Hypothalamus (tissue), 51 donors: Measurements from ENCODE around the gene SPINK6.

Source experiments
- DNase-seq, 51 donors: peaks; one replicate each; lab custom pipeline; 2025; lab: John Stamatoyannopoulos, UW

Gene SPINK6, protein sequence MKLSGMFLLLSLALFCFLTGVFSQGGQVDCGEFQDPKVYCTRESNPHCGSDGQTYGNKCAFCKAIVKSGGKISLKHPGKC

DNA sequence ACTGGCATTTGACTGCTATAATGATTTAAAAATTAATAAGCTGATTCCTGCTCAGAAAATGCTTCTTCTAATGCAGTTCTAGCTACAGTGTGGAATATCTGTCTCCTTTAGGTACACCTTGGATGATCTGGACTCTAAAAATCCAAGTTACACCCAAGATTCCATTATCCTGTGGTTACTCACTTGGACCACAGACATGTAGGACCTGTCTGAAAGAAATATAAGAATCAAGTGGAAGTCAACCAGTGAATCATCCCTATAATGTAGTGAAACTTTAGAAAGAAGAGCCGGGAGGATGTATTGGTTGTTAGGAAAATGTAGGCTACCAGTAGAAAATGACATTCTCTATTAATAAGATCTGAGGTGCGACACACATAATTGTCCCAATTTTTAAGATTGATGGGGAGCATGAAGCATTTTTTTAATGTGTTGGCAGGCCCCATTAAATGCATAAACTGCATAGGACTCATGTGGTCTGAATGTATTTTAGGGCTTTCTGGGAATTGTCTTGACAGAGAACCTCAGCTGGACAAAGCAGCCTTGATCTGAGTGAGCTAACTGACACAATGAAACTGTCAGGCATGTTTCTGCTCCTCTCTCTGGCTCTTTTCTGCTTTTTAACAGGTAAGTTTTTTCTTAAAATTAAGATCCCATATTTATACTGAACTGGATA is at the start of gene SPINK6:
Gene SPINK6, plus strand, starts transcription at position 512 of the 673 bp plus-strand sequence. Its CDS starts 55 bp downstream, at position 567.
- no peak for DNase-seq

DNA sequence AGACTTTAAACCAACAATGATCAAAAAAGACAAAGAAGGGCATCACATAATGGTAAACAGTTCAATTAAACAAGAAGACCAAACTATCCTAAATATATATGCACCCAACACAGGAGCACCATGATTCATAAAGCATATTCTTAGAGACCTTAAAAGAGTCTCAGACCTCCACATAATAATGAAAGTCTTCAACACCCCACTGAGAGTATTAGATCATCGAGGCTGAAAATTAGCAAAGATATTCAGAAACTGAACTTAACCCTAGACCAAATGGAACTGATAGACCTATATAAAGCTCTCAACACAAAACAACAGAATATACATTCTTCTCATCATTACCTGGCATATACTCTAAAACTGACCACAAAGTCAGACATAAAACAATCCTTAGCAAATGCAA is 46.2 kb upstream of the SPINK6 start:
- DNase-seq: no peak

DNA sequence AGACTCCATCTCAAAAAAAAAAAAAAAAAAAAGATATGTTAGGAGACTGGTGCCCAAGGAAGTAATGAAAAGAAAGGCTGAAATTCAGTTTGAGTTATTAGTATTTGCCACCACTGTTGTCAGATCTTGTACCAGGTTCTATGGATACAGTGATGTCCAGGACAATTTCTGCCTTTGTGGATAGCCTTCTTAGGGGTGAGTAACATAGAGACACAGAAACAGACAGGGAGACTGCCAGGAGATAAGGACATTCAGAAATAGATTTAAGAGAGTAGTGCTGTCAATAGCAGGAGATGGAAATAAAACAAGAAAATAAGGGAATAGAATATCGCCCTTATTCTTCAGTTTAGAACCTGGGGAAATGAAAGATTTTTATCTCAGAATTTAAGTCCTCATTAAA is 40.8 kb upstream of the SPINK6 start:
- DNase-seq: no peak

DNA sequence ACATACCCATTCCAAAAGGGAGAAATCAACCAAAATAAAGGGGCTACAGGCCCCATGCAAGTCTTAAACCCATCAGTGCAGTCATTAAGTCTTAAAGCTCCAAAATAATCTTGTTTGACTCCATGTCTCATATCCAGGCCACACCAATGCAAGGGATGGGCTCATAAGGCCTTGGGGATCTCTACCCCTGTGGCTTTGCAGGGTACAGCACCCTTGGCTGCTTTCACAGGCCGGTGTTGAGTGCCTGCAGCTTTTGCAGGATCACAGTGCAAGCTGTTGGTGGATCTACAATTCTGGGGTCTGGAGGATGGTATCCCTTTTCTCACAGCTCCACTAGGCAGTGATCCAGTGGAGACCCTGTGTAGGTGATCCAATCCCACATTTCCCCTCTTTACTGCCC is 39.5 kb upstream of the SPINK6 start:
- no peak for DNase-seq

DNA sequence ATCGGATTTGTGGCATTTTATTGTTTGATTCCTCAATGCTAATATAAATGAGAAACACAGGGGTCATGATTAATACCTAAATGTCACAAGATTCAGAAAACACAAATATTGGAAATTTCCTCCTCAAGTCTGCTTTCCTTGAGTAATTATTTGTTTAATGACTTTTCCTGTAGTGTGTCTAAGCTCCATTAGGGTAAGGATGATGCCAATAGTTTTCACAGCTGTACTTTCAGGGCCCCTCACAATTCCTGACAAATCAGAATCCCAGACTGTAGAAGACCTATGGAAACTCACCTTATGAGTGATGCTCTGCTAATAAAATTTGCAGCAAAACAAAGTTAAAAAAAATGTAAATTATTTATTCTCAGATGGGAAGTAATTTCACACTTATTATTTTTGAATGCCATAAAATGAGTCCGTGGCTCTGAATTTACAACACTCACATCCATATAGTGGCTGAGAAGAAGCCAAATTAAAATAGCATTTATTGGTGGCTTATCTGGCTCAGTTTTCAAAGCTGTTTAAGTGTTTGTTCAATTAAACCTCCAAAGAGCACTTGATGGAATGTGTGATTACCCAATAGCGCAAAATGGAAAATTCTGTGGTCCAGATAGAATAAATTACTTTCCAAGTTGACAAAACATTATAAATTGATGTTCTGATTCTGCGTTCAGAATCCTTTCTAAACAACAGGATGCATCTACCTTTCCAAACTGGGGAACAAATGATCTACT is 36.1 kb upstream of the SPINK6 start:
- no peak for DNase-seq

DNA sequence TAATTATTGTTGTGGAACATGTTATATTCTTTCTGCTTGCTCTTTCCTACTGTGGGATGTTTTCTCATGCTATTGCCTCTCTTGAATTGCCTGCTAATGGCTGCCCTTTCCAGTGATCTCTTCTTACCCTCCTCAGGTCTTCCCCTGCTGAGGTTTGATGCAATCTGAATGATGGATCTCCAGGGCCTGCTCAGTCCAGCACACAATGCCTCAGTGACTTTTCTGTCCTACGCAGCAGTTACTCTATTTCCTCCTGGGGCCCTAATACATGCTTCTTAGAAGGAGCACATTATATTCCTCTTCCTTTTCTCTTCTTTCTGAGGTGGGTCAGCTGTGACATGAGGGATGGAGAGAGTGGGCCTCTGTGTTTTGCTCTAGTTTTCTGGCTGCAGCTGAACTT is 34.6 kb upstream of the SPINK6 start, which contains the start of gene SPINK14:
Gene SPINK14, plus strand, starts transcription at position 301 of the 400 bp plus-strand sequence. CDS start 1,187 bp downstream, outside the sequence.
- DNase-seq: no peak

DNA sequence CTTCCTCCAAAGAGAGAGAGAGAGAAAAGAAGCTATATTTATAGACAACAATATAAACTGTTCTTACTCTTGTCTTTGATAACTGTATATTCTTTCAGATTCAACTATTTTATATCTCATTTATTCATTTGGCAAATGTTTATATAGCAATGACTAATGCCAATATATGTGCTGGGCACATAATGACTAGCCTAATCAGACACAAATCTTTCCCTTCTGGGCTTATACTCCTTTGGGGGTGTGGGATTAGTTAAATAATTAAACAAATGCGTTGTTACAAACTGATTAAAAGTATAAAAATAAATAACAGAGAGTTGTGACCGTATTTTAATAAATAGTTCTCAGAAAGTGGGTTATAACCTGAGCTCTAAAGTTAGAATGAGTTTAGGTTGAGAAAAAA is 30.5 kb upstream of the SPINK6 start:
- DNase-seq: no peak

DNA sequence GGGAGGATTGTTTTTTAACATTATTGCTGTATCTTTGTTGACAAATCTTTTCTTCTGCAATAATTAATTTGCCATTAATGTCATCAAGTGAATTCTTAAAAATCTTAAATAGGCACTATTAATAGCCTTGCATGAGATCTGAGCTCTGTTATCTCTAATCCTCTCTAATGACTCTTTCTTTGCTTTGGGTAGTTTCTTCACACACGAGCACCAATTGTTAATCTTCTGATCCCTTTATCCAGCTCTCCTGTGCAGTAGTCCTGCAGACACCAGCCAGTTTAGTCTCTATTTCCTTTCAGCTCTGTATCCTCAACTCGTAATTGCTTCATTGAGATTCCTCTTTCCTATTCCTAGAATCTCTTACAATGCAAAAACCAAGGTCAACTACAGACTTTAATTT is 26.4 kb upstream of the SPINK6 start:
- no peak for DNase-seq

DNA sequence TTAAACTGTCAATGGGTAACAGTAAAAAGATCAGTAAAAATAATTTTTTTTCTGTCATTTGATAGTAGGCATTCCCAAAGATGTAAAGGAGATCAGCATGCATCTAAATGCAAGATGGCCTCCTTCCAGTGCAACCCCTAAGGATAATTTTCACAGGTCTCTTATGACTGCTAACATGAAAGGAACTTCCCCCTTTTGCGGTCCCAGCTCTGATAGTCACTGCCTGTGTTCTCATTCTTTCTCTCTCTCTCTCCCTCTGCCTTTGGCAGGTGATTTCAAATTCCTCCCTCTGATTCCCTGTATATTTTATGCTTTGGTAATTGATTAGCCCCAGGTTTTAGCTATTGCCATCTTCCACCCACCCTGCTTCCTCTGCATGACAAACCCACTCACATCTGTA is 25.6 kb upstream of the SPINK6 start:
- no peak for DNase-seq

DNA sequence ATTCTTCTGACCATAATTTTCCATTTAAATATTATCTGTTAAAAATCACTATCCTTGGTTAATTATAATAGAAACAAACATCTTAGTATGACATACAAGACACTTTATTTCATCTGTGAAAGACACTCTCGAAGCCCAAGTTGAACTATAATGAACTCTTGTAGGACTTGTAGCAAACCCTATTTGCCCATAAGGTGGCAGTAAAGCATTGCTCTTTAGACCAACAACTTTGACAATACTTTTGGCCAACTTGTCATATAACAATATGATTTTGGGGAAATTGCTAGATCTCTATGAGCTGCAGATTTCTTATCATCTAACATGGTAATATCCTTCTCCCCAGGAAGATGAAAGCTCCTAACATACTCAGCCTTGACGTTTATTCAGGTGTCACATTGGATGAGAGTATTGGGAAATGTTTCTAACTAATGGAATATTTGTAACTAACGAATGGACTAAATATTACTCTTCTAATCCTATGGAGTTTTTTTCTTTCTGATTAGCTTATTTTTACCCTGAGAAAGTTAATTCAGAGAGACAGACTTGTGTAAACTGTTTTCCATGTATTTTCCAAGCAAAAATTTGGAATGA is 23.5 kb upstream of the SPINK6 start:
- DNase-seq: peak in 4 of 51 donors; percentile 2 to 25 (median 4)

DNA sequence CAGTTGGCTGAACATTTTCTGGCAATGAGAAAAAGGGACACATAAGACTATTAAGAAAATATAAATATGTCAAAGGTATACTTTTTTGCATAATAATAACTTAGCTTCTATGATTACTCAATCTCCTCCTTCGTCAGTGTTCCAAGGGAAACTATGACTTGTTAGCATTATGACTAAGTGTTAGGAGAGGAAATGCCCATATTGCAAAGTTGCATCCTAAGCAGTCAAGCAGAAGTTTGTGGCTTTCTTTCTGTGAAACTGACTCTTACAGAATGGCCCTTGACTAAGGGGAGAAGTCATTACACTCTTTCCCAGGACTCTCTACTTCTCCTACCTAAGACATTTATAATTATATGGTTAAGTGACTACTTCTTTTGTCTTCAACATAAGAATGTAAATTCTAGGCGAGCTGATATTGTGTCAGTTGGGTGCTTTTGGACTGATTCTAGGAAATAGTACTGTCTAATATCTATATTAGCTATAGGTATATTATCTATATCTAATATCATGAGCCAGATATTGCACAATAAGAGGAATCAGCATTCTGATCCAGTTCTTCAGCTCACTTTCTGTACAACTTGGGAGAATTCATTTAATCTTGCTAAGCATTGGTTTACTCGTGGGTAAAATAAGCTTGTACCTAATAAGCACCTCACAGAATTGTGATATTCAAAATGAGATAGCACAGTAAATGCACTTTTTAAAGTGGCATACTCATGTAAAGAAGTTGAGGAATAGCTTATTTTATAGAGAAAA is 16.4 kb upstream of the SPINK6 start:
- no peak for DNase-seq

DNA sequence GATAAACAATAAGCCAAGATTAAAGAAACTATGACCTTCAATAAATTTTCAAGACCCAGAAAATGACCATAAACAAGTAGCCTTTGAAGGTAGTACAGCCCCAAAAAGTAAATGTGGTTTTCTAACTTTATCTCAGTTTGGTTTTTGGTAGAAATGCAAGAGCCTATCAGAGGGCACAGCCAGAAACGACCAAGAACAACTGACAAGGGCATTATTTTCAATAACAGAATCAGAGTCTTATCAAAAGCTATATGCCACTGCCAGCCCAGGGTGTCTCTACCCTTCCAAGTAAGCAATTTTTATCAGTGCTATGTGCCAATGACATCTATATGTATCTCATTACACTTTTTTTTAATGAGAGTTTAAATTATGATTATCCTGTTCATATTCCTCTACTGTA is 11.8 kb upstream of the SPINK6 start:
- DNase-seq: no peak

DNA sequence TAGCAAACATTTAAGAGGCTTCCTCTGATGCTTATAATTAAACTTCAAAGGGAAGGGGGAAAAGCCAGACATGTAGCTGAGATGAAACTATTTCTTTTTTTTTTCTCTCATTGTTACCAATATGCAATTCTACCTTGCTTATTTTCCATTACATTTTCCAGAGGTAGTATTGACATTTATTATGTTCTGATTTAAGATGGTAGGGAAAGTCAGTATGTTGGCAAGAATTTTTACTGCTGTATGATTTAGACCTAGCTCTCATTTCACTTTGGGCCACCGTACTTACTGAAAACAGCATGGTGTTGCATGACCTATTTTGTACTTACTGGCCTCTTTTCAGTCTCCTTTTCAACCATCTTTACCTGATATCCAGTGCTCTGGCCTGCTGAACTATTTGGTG is 9.6 kb upstream of the SPINK6 start:
- no peak for DNase-seq

DNA sequence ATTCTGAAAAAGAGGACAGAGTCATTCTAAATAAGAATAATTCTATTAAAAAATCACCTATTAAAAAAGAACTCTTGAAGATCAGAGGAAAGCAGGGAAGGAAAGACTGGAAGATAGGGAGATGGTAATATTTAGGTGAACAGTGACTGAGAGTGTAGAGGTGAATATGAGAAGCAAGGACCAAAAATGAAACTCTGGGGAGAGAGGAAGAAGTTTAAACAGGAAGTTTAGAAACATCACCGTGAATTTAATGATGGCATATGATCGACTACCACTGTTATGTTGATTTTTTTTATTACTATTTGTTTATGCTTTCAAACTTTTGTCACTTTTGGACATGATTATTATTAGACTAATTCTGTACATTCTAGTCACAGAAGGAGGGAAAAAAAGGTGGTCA is 1.7 kb upstream of the SPINK6 start:
- no peak for DNase-seq

DNA sequence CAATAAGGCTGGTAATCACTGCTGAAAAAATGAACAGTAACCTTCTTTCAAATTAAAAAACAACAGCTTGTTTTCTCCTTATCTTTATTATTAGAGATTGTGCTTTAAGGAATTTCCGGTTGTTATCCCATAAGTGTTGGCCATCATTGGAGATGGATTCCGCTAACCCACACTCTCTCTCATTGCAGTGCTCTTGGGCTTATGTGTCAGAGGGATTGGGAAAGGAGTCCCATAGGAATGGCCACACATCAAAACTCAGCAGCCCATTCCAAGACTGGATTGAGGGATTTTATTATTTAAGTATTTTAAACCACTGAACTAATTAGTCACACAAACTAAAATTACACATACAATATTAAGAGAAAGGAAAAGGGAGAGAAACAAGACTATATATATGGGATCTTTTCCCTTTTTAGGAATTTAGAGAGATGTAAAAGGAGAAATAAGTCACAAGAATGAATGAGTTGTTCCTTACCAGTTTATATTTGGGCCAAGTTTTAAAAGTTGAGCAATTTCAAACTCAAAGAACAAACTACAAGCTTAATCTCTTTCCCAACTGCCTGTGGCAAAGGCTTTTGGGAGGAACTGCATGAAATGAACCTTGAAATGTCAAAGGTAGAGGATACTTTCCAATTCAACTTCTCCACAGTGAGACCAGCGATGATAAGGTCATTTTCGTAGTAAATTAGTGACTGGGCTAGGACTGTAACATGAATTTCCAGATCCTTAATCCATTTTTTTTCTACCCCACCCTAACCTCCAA is 2.4 kb downstream of the SPINK6 start:
- no peak for DNase-seq

DNA sequence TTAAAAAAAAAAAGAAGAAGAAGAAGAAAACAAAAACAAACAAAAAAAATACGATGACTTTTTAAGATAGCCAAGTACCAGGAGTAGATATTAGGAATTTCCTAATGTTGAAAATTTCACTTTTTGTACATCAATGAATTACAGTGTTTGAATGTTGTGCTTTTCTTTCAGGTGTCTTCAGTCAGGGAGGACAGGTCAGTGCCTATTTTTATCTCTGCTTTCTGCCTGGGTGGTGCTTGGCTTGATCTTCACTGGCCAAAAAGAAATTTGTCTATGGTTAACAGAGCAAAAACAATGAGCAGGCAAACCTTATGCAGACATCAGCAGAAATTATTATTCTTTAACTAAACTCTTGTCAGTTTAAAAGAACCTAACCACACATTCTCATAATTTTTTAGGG is 3.0 kb downstream of the SPINK6 start:
- DNase-seq: no peak

DNA sequence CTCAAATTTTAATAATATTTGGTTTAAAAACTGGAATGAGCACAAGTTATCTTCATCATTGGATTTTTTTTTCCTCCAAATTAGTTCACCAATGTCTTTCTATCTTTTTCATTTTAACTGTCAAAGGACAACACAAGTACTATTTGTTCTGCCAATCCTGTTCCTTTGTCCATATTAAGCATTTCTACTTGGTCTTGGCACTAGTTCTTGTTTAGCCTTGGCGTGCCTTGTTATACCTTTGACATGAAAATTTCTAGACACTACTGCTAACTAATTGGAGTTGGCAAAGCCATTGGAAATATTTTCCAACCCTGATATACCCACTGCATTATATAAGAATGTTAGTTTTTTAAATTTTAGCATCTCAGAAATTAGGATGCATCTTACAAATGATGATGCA is 3.8 kb downstream of the SPINK6 start:
- no peak for DNase-seq

DNA sequence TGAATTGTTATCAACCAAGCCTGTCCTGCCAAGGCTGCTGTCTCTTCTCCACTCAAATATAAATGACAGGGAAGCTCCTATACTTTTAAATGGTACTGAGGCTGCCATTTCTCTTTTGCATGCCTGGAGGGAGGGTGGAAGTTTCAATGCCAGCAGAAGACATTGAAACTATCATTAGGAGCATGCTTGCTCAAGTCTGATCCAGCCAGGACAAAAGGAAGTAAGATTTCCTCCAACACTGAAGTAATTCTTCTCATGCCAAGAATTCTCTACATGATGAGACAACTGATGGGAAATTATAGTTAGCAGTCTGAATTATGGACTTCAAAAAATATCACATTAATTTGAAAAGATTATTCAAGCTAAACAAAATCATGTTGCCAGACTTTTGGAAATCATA is 5.4 kb downstream of the SPINK6 start:
- no peak for DNase-seq

DNA sequence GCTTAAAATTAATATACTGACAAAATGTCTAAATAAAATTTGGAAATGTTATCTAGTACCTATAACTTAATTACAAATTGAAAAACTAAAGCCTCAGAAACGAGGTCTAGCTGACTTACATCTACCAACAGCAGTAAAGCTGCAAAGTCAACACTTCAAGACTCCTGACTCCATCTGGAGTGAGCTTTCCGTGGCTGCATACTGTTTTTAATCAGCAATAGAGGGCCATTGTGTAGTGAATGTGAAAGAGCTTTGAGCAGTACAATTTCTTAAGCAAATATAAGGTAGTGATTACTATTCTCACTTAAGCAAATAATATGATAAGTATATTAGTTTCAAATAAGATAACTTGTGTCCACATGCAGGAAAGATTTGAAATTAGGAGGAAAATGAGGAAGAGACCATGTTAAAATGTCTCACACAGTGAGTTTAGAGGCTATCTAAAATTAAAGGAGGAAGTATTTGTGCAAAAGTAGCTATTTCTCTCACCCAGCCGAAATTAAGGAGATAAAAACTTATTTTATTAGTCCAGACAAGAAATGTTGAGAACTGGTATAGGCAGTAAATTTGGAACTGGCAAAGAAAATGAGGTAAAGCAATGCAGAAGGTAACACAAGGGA is 6.4 kb downstream of the SPINK6 start:
- no peak for DNase-seq

DNA sequence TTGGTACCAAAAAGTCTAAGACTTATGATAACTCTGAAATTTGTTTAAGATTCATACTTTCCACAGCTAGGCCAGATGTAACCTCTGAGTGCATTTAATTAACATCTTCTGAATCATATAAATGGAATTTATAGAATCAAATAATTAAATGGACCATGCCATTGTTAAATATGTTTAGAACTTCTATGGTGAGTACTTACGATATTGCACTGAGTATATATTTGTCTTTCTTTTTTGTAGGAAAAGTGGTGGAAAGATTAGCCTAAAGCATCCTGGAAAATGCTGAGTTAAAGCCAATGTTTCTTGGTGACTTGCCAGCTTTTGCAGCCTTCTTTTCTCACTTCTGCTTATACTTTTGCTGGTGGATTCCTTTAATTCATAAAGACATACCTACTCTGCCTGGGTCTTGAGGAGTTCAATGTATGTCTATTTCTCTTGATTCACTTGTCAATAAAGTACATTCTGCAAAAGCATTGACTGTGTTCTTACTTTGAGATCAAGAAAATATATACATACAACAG is 11.9 kb downstream of the SPINK6 start:
- DNase-seq: no peak
